Keratinocyte (primary cell): ENCODE measurements around the gene KCNIP3. TPM values are rescaled to one million over a fixed set of nuclear protein-coding genes. Genes with fewer than 3 reads are reported as not detected.

Experiments used
- DNase-seq: peaks from one replicate; pipeline ENCODE4 v3.0.0-alpha.2; 2011; ENCODE audit warnings: low read depth, missing footprints, low spot score
- FAIRE-seq: peaks from 2 replicates; lab custom pipeline; 2011; peaks lifted over from hg19 to GRCh38; lab: Jason Lieb, UNC
- H2AFZ ChIP-seq: 2 replicates; pipeline ENCODE4 v1.6.0; 2012; ENCODE audit warnings: low read length, control low read depth, inconsistent platforms; ENCODE audit not compliant: control insufficient read depth
- H3K27ac ChIP-seq: 2 replicates; pipeline ENCODE4 v1.5.1; 2011; ENCODE audit warnings: low read length; ENCODE audit not compliant: control insufficient read depth, insufficient read depth
- H3K27me3 ChIP-seq: 3 replicates; pipeline ENCODE4 v1.6.0; 2011; ENCODE audit warnings: low read length; ENCODE audit not compliant: control insufficient read depth, insufficient read depth; ENCODE audit errors: extremely low read depth
- H3K36me3 ChIP-seq, 2 experiments: 2 replicates in 1 of 2; 3 replicates in 1 of 2; pipeline ENCODE4 v1.5.1; 2011; ENCODE audit warnings: low read length in 2 of 2, mild to moderate bottlenecking in 1 of 2; ENCODE audit not compliant: control insufficient read depth in 2 of 2, insufficient read depth in 2 of 2; ENCODE audit errors: extremely low read depth in 1 of 2
- H3K4me1 ChIP-seq: 3 replicates; pipeline ENCODE4 v1.5.1; 2011; ENCODE audit warnings: low read length; ENCODE audit not compliant: control insufficient read depth, insufficient read depth; ENCODE audit errors: extremely low read depth
- H3K4me2 ChIP-seq: 3 replicates; pipeline ENCODE4 v1.6.0; 2011; ENCODE audit warnings: low read depth, low read length; ENCODE audit not compliant: control insufficient read depth, insufficient read depth; ENCODE audit errors: extremely low read depth
- H3K4me3 ChIP-seq, 3 experiments: fragments of 200-600 bp in 1 of 3; sonication (generic) in 1 of 3; 2 replicates in 2 of 3; 3 replicates in 1 of 3; pipeline ENCODE4 v1.5.1; 2011 to 2016; ENCODE audit warnings: low read length in 3 of 3, mild to moderate bottlenecking in 3 of 3, control low read depth in 2 of 3, inconsistent platforms in 1 of 3, low read depth in 1 of 3, mixed read lengths in 1 of 3, mixed run types in 1 of 3, moderate library complexity in 1 of 3; ENCODE audit not compliant: control insufficient read depth in 2 of 3, insufficient read depth in 2 of 3; ENCODE audit errors: extremely low read depth in 1 of 3
- H3K79me2 ChIP-seq: 2 replicates; pipeline ENCODE4 v1.6.0; 2012; ENCODE audit warnings: low read length; ENCODE audit not compliant: control insufficient read depth, insufficient read depth
- H3K9ac ChIP-seq: 3 replicates; pipeline ENCODE4 v1.6.0; 2011; ENCODE audit warnings: low read length; ENCODE audit not compliant: control insufficient read depth, insufficient read depth; ENCODE audit errors: extremely low read depth
- H3K9me1 ChIP-seq: 3 replicates; pipeline ENCODE4 v1.6.0; 2011; ENCODE audit warnings: low read length; ENCODE audit not compliant: control insufficient read depth, insufficient read depth; ENCODE audit errors: extremely low read depth
- H3K9me3 ChIP-seq: 2 replicates; pipeline ENCODE4 v1.5.1; 2012; ENCODE audit warnings: low read depth, low read length; ENCODE audit not compliant: control insufficient read depth
- H4K20me1 ChIP-seq: 3 replicates; pipeline ENCODE4 v1.6.0; 2011; ENCODE audit warnings: low read length; ENCODE audit not compliant: control insufficient read depth, insufficient read depth; ENCODE audit errors: extremely low read depth
- CTCF ChIP-seq, 3 experiments: IDR thresholded peaks in 1 of 3; conservative IDR thresholded peaks in 1 of 3; optimal IDR thresholded peaks in 1 of 3; 2 replicates in 2 of 3; 3 replicates in 1 of 3; pipeline versions ENCODE3 to v1.5.1; 2011; ENCODE audit warnings: low read length in 3 of 3, mild to moderate bottlenecking in 3 of 3, moderate library complexity in 2 of 3, control low read depth in 1 of 3, inconsistent platforms in 1 of 3; ENCODE audit not compliant: insufficient read depth in 2 of 3; ENCODE audit errors: extremely low read depth in 1 of 3
- EZH2 ChIP-seq: IDR thresholded peaks from one replicate; pipeline ENCODE4 v1.6.1; 2012; ENCODE audit warnings: inconsistent platforms, mild to moderate bottlenecking, low read length, moderate library complexity
- dilution Hi-C: fragments of 300-500 bp; cut with MboI; formaldehyde crosslinking; loops from one replicate; pipeline ENCODE4 v1.7.0; 2020; ENCODE audit warnings: low sequenced_read_pairs; ENCODE audit not compliant: extremely low pct_ligation_motif_present
- polyA plus RNA-seq, 5 experiments: library from polyadenylated mRNA; depleted of rRNA in 3 of 5; stranded (reverse) in 3 of 5; stranded (forward) in 1 of 5; unstranded in 1 of 5; fragments of >200 nt; gene quantifications; 1 replicate in 1 of 5; 2 replicates in 3 of 5; 3 replicates in 1 of 5; pipeline versions ENCODE4 v1.2.1 to v1.2.3, GENCODE V29; 2011 to 2012; ENCODE audit warnings: missing spikeins in 2 of 5, low read depth in 1 of 5, low replicate concordance in 1 of 5

KCNIP3 gene
- polyA plus RNA-seq, 1 donor (not counting 4 experiments of a cell fraction or from before 2014, with no cell fraction given) = 0.66 TPM

GRCh38 chr2:95300450-95300849, 3.3 kb downstream of the KCNIP3 start:
- no peak for TF ChIP-seq EZH2
- no peak for TF ChIP-seq CTCF (optimal IDR thresholded peaks at IDR 0.05 in 1 of 3, IDR thresholded peaks at IDR 0.05 in 1 of 3, conservative IDR thresholded peaks at IDR 0.05 in 1 of 3; ENCODE audit: extremely low read depth in 1 of 3, insufficient read depth in 2 of 3, low read length in 3 of 3)
- Histone ChIP-seq H3K27me3 (peaks cover 89% of the 10 kb centered on the region), H3K9ac (no peak overlapping the region)

GRCh38 chr2:95301186-95301585, 4.0 kb downstream of the KCNIP3 start:
- H3K27ac ChIP-seq = no peak overlapping the region
- no peak overlapping the region for H3K4me2 ChIP-seq
- dilution Hi-C loops = no loop called here
- peaks cover 9% of the 10 kb centered on the region for H3K4me1 ChIP-seq
- no peaks in the 10 kb centered on the region for H4K20me1 ChIP-seq
- TF ChIP-seq EZH2 (no peak), CTCF (optimal IDR thresholded peaks at IDR 0.05 in 1 of 3, IDR thresholded peaks at IDR 0.05 in 1 of 3, conservative IDR thresholded peaks at IDR 0.05 in 1 of 3; ENCODE audit: extremely low read depth in 1 of 3, insufficient read depth in 2 of 3, low read length in 3 of 3) (no peak)
- H3K36me3 ChIP-seq = no peaks in the 10 kb centered on the region
- H3K4me3 ChIP-seq = no peak overlapping the region
- DNase-seq (no peak), FAIRE-seq (no peak)
- H3K9me3 ChIP-seq = no peaks in the 10 kb centered on the region
- no peaks in the 10 kb centered on the region for H3K9me1 ChIP-seq
- H3K9ac ChIP-seq = no peak overlapping the region
- H3K27me3 ChIP-seq = peaks cover 90% of the 10 kb centered on the region
- no peak overlapping the region for H2AFZ ChIP-seq
- H3K79me2 ChIP-seq = no peaks in the 10 kb centered on the region

More at GRCh38 chr2:95300450-95300849, 3.3 kb downstream of the KCNIP3 start:
- Histone ChIP-seq H3K9me1 (no peaks in the 10 kb centered on the region), H3K9me3 (no peaks in the 10 kb centered on the region), H2AFZ (no peak overlapping the region), H3K4me2 (no peak overlapping the region), H3K4me3 (no peak overlapping the region), H3K4me1 (peaks cover 1% of the 10 kb centered on the region), H3K27ac (no peak overlapping the region), H3K36me3 (no peaks in the 10 kb centered on the region), H4K20me1 (no peaks in the 10 kb centered on the region), H3K79me2 (no peaks in the 10 kb centered on the region)
- dilution Hi-C loops = no loop called here
- FAIRE-seq (no peak), DNase-seq (no peak)
